Measurements from ENCODE around the gene HKDC1.

The HKDC1 gene

DNA sequence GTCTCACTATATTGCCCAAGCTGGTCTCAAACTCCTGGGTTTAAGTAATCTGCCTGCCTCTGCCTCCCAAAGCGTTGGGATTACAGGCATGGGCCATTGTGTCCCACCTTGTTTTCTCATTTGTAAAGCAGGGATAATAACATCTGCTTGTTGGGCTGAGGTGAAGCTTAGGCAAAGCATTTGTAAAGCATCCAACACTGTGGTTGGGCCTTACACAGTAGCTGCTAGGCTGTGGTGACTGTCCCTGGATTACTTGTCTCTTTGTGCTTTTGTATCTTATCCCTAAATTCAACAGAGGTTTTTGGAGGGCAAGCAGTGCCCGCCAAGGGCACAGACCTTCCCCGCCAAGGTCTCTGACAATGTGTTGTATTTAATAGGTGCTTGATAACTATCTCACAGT is 14.3 kb downstream of the HKDC1 start:
- H3K4me3 ChIP-seq (replicated peaks; ENCODE audit: insufficient read depth, low read length): no peak overlapping the region
- H3K27ac ChIP-seq (replicated peaks): no peak overlapping the region
- DNase-seq (ENCODE audit: low read depth in 1 of 2, low spot score in 1 of 2): no peak
- H3K27me3 ChIP-seq (ENCODE audit: insufficient read depth, poor library complexity, severe bottlenecking): no peaks in the 10 kb centered on the region
- TF ChIP-seq, protein P1, sequence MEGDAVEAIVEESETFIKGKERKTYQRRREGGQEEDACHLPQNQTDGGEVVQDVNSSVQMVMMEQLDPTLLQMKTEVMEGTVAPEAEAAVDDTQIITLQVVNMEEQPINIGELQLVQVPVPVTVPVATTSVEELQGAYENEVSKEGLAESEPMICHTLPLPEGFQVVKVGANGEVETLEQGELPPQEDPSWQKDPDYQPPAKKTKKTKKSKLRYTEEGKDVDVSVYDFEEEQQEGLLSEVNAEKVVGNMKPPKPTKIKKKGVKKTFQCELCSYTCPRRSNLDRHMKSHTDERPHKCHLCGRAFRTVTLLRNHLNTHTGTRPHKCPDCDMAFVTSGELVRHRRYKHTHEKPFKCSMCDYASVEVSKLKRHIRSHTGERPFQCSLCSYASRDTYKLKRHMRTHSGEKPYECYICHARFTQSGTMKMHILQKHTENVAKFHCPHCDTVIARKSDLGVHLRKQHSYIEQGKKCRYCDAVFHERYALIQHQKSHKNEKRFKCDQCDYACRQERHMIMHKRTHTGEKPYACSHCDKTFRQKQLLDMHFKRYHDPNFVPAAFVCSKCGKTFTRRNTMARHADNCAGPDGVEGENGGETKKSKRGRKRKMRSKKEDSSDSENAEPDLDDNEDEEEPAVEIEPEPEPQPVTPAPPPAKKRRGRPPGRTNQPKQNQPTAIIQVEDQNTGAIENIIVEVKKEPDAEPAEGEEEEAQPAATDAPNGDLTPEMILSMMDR (IDR thresholded peaks at IDR 0.05; ENCODE audit: insufficient read depth, low read length): no peak
- TF ChIP-seq, protein P2, sequence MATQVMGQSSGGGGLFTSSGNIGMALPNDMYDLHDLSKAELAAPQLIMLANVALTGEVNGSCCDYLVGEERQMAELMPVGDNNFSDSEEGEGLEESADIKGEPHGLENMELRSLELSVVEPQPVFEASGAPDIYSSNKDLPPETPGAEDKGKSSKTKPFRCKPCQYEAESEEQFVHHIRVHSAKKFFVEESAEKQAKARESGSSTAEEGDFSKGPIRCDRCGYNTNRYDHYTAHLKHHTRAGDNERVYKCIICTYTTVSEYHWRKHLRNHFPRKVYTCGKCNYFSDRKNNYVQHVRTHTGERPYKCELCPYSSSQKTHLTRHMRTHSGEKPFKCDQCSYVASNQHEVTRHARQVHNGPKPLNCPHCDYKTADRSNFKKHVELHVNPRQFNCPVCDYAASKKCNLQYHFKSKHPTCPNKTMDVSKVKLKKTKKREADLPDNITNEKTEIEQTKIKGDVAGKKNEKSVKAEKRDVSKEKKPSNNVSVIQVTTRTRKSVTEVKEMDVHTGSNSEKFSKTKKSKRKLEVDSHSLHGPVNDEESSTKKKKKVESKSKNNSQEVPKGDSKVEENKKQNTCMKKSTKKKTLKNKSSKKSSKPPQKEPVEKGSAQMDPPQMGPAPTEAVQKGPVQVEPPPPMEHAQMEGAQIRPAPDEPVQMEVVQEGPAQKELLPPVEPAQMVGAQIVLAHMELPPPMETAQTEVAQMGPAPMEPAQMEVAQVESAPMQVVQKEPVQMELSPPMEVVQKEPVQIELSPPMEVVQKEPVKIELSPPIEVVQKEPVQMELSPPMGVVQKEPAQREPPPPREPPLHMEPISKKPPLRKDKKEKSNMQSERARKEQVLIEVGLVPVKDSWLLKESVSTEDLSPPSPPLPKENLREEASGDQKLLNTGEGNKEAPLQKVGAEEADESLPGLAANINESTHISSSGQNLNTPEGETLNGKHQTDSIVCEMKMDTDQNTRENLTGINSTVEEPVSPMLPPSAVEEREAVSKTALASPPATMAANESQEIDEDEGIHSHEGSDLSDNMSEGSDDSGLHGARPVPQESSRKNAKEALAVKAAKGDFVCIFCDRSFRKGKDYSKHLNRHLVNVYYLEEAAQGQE (IDR thresholded peaks at IDR 0.05; ENCODE audit: insufficient replicate concordance, low read depth): no peak
- TF ChIP-seq POLR2AphosphoS5 (IDR thresholded peaks at IDR 0.05; ENCODE audit: low read depth) (no peak), SPI1 (IDR thresholded peaks at IDR 0.05; ENCODE audit: borderline replicate concordance, low read depth) (no peak), GABPA (IDR thresholded peaks at IDR 0.05; ENCODE audit: low read depth) (no peak)

DNA sequence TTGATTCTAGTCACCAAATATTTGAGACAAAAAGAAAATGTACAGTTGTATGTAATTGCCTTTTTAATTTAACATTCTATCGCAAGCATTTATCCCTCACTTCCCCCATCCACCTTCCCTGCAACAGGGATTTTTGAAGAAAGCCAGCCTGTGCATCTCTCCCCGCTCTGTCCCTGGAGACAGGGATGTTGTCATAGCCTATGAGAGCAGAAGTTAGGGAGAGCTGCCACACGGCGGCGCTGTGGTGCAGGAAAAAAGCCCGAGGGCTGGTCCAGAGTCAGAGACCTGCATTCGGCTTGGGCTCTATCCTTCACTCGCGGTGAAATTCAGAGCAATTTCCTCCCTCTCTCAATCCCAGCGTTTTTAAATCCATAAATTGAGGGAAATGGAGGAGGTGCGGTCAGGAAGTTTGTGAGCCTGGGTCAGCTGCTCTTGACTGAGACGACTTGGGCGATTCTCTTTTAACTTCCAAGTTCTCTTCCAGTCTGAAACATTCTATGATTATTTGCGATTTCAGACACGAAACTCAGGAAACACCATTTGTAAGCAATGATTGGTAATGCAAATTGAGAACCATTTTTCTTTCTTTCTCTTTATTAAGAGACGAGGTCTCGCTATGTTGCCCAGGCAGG is 17.5 kb downstream of the HKDC1 start:
- TF ChIP-seq, protein P2 (IDR thresholded peaks at IDR 0.05; ENCODE audit: insufficient replicate concordance, low read depth): no peak
- TF ChIP-seq SPI1 (IDR thresholded peaks at IDR 0.05; ENCODE audit: borderline replicate concordance, low read depth) (no peak), GABPA (IDR thresholded peaks at IDR 0.05; ENCODE audit: low read depth) (no peak), POLR2AphosphoS5 (IDR thresholded peaks at IDR 0.05; ENCODE audit: low read depth) (no peak)
- TF ChIP-seq, protein P1 (IDR thresholded peaks at IDR 0.05; ENCODE audit: insufficient read depth, low read length): peak; percentile 80
- DNase-seq (ENCODE audit: low read depth in 1 of 2, low spot score in 1 of 2): peak; percentile 63 to 85
- Histone ChIP-seq H3K4me3 (replicated peaks; ENCODE audit: insufficient read depth, low read length) (no peak overlapping the region), H3K27ac (replicated peaks) (no peak overlapping the region), H3K27me3 (ENCODE audit: insufficient read depth, poor library complexity, severe bottlenecking) (no peaks in the 10 kb centered on the region)

DNA sequence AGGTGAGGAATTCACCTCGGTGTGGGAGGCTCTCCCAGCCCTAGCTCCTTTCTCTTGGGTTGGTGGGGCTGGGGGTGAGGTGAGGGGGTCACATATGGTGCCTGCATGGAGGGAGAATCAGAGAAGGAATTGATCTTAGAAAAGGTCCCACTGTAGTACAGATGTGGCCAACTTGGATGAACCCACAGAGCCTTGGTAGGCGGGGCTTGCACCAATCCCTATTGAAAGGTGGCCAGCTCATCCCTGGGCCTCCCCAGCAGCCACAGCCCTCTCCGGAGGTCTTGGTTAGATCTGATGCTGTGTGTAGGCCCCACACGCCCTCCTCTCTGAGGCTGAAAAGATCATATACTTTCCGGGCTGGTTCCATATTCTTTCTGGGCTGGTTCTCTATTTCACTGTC is 19.0 kb downstream of the HKDC1 start:
- Histone ChIP-seq H3K27ac (replicated peaks) (no peak overlapping the region), H3K4me3 (replicated peaks; ENCODE audit: insufficient read depth, low read length) (no peak overlapping the region), H3K27me3 (ENCODE audit: insufficient read depth, poor library complexity, severe bottlenecking) (no peaks in the 10 kb centered on the region)
- no peak for DNase-seq (ENCODE audit: low read depth in 1 of 2, low spot score in 1 of 2)
- TF ChIP-seq, protein P2 (IDR thresholded peaks at IDR 0.05; ENCODE audit: insufficient replicate concordance, low read depth): no peak
- TF ChIP-seq, protein P1 (IDR thresholded peaks at IDR 0.05; ENCODE audit: insufficient read depth, low read length): no peak
- TF ChIP-seq SPI1 (IDR thresholded peaks at IDR 0.05; ENCODE audit: borderline replicate concordance, low read depth): no peak
- no peak for TF ChIP-seq GABPA (IDR thresholded peaks at IDR 0.05; ENCODE audit: low read depth)
- no peak for TF ChIP-seq POLR2AphosphoS5 (IDR thresholded peaks at IDR 0.05; ENCODE audit: low read depth)

Measured in HL-60 (cell line).